Adrenal gland (tissue), 5 donors: ENCODE results near the gene SERPINE2.

ENCODE experiments used
- POLR2A ChIP-seq, 2 donors: fragments of 450-650 bp; IDR thresholded peaks; one replicate each; pipeline ENCODE4 v1.6.1; 2017; ENCODE audit warnings: antibody characterized with exemption in 2 of 2, mild to moderate bottlenecking in 2 of 2, moderate library complexity in 1 of 2
- TF ChIP-seq, protein P1 (sequence below), 6 experiments: fragments of 450-650 bp in 4 of 6; fragments of 200-600 bp in 2 of 6; sonication (generic) in 1 of 6; IDR thresholded peaks; 1 replicate in 5 of 6; 2 replicates in 1 of 6; pipeline versions ENCODE4 v1.5.1 to v1.8.0; 2016 to 2021; ENCODE audit warnings: antibody characterized with exemption in 6 of 6, mild to moderate bottlenecking in 2 of 6, moderate library complexity in 1 of 6
- donor health status: DM: no; HTN: no; CAD: no.

DNA sequence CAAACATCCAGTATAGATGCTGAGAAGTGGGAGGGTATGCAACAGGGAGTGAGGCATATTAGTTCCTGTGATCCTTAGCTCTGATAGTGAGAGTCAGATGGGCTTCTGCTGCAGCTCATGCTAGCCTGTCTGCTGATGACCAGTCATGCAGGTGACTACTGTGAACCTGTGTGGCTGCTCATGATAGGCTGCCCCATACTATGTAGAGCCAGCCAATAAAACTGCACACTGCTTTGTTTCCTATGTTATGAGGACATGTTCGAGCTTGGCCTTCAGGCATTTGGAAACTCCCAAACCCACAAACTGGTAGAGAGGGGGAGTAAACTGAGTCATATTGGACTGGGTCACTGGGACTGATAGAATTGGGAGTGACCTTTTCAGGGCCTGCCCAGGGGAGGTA lies 20.1 kb upstream of the SERPINE2 start:
- TF ChIP-seq POLR2A (IDR thresholded peaks at IDR 0.05): no peak
- TF ChIP-seq, protein P1, sequence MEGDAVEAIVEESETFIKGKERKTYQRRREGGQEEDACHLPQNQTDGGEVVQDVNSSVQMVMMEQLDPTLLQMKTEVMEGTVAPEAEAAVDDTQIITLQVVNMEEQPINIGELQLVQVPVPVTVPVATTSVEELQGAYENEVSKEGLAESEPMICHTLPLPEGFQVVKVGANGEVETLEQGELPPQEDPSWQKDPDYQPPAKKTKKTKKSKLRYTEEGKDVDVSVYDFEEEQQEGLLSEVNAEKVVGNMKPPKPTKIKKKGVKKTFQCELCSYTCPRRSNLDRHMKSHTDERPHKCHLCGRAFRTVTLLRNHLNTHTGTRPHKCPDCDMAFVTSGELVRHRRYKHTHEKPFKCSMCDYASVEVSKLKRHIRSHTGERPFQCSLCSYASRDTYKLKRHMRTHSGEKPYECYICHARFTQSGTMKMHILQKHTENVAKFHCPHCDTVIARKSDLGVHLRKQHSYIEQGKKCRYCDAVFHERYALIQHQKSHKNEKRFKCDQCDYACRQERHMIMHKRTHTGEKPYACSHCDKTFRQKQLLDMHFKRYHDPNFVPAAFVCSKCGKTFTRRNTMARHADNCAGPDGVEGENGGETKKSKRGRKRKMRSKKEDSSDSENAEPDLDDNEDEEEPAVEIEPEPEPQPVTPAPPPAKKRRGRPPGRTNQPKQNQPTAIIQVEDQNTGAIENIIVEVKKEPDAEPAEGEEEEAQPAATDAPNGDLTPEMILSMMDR (IDR thresholded peaks at IDR 0.05): no peak
